Measurements from ENCODE around the gene ARHGDIG.

ARHGDIG gene

GRCh38 chr16:259226-259625 lies 21.2 kb upstream of the ARHGDIG start:
- TF ChIP-seq YY1 (IDR thresholded peaks at IDR 0.05; ENCODE audit: insufficient read depth, insufficient read length) (no peak), SUZ12 (IDR thresholded peaks at IDR 0.05; ENCODE audit: extremely low read depth, insufficient read depth, insufficient read length) (no peak), ZNF274 (IDR thresholded peaks at IDR 0.05; ENCODE audit: low read depth, low read length) (no peak)
- H3K27me3 ChIP-seq (ENCODE audit: insufficient read depth, insufficient read length): no peaks in the 10 kb centered on the region
- H3K36me3 ChIP-seq (ENCODE audit: insufficient read depth, insufficient read length, low read length): peaks cover 76% of the 10 kb centered on the region
- no peaks in the 10 kb centered on the region for H3K9me3 ChIP-seq (ENCODE audit: insufficient read depth, low read length)
- no peak overlapping the region for H3K9ac ChIP-seq (ENCODE audit: insufficient read length, low read depth)
- DNase-seq (ENCODE audit: low read depth, low spot score): no peak
- H3K4me1 ChIP-seq (ENCODE audit: insufficient read depth, insufficient read length): no peaks in the 10 kb centered on the region
- H3K4me3 ChIP-seq (ENCODE audit: insufficient read length, low read depth): no peak overlapping the region

DNA sequence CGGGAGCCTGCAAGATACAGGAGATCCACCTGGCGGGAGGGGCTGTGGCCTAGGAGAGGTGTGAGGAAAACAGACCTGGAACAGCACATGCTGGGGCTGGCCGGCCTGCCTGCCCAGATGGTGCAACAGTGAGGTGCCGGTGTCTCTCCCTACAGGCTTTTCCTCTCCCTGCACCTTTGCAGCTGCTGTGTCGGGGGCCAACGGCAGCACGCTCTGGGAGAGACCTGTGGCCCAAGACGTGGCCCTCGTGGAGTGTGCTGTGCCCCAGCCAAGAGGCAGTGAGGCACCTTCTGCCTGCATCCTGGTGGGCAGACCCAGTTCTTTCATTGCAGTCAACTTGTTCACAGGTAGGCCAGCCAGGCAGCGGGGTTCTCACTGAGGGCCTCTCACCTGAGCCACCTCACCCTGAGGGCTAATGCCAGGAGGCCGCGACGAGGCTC lies 20.6 kb upstream of the ARHGDIG start:
- Histone ChIP-seq H3K4me1 (ENCODE audit: insufficient read depth, insufficient read length) (no peaks in the 10 kb centered on the region), H3K36me3 (ENCODE audit: insufficient read depth, insufficient read length, low read length) (peaks cover 76% of the 10 kb centered on the region), H3K9ac (ENCODE audit: insufficient read length, low read depth) (no peak overlapping the region), H3K27me3 (ENCODE audit: insufficient read depth, insufficient read length) (no peaks in the 10 kb centered on the region), H3K4me3 (ENCODE audit: insufficient read length, low read depth) (no peak overlapping the region), H3K9me3 (ENCODE audit: insufficient read depth, low read length) (no peaks in the 10 kb centered on the region)
- DNase-seq (ENCODE audit: low read depth, low spot score): no peak
- TF ChIP-seq ZNF274 (IDR thresholded peaks at IDR 0.05; ENCODE audit: low read depth, low read length): no peak
- TF ChIP-seq YY1 (IDR thresholded peaks at IDR 0.05; ENCODE audit: insufficient read depth, insufficient read length): no peak
- TF ChIP-seq SUZ12 (IDR thresholded peaks at IDR 0.05; ENCODE audit: extremely low read depth, insufficient read depth, insufficient read length): no peak

GRCh38 chr16:260326-260725 lies 20.1 kb upstream of the ARHGDIG start:
- no peak overlapping the region for H3K9ac ChIP-seq (ENCODE audit: insufficient read length, low read depth)
- TF ChIP-seq YY1 (IDR thresholded peaks at IDR 0.05; ENCODE audit: insufficient read depth, insufficient read length): no peak
- no peak for TF ChIP-seq SUZ12 (IDR thresholded peaks at IDR 0.05; ENCODE audit: extremely low read depth, insufficient read depth, insufficient read length)
- TF ChIP-seq ZNF274 (IDR thresholded peaks at IDR 0.05; ENCODE audit: low read depth, low read length): no peak
- H3K36me3 ChIP-seq (ENCODE audit: insufficient read depth, insufficient read length, low read length): peaks cover 77% of the 10 kb centered on the region
- H3K4me1 ChIP-seq (ENCODE audit: insufficient read depth, insufficient read length): no peaks in the 10 kb centered on the region
- no peak overlapping the region for H3K4me3 ChIP-seq (ENCODE audit: insufficient read length, low read depth)
- no peaks in the 10 kb centered on the region for H3K9me3 ChIP-seq (ENCODE audit: insufficient read depth, low read length)
- H3K27me3 ChIP-seq (ENCODE audit: insufficient read depth, insufficient read length): no peaks in the 10 kb centered on the region
- no peak for DNase-seq (ENCODE audit: low read depth, low spot score)

GRCh38 chr16:261031-261691 lies 19.2 kb upstream of the ARHGDIG start:
- H3K36me3 ChIP-seq (ENCODE audit: insufficient read depth, insufficient read length, low read length): peaks cover 76% of the 10 kb centered on the region
- DNase-seq (ENCODE audit: low read depth, low spot score): no peak
- no peaks in the 10 kb centered on the region for H3K9me3 ChIP-seq (ENCODE audit: insufficient read depth, low read length)
- H3K4me1 ChIP-seq (ENCODE audit: insufficient read depth, insufficient read length): no peaks in the 10 kb centered on the region
- no peak overlapping the region for H3K9ac ChIP-seq (ENCODE audit: insufficient read length, low read depth)
- no peaks in the 10 kb centered on the region for H3K27me3 ChIP-seq (ENCODE audit: insufficient read depth, insufficient read length)
- no peak overlapping the region for H3K4me3 ChIP-seq (ENCODE audit: insufficient read length, low read depth)
- TF ChIP-seq YY1 (IDR thresholded peaks at IDR 0.05; ENCODE audit: insufficient read depth, insufficient read length) (no peak), SUZ12 (IDR thresholded peaks at IDR 0.05; ENCODE audit: extremely low read depth, insufficient read depth, insufficient read length) (no peak), ZNF274 (IDR thresholded peaks at IDR 0.05; ENCODE audit: low read depth, low read length) (no peak)

GRCh38 chr16:262121-262745 lies 18.2 kb upstream of the ARHGDIG start:
- no peak overlapping the region for H3K9ac ChIP-seq (ENCODE audit: insufficient read length, low read depth)
- H3K4me1 ChIP-seq (ENCODE audit: insufficient read depth, insufficient read length): no peaks in the 10 kb centered on the region
- TF ChIP-seq SUZ12 (IDR thresholded peaks at IDR 0.05; ENCODE audit: extremely low read depth, insufficient read depth, insufficient read length) (no peak), YY1 (IDR thresholded peaks at IDR 0.05; ENCODE audit: insufficient read depth, insufficient read length) (no peak), ZNF274 (IDR thresholded peaks at IDR 0.05; ENCODE audit: low read depth, low read length) (no peak)
- H3K9me3 ChIP-seq (ENCODE audit: insufficient read depth, low read length): no peaks in the 10 kb centered on the region
- H3K27me3 ChIP-seq (ENCODE audit: insufficient read depth, insufficient read length): no peaks in the 10 kb centered on the region
- H3K4me3 ChIP-seq (ENCODE audit: insufficient read length, low read depth): no peak overlapping the region
- DNase-seq (ENCODE audit: low read depth, low spot score): no peak
- H3K36me3 ChIP-seq (ENCODE audit: insufficient read depth, insufficient read length, low read length): peaks cover 72% of the 10 kb centered on the region

DNA sequence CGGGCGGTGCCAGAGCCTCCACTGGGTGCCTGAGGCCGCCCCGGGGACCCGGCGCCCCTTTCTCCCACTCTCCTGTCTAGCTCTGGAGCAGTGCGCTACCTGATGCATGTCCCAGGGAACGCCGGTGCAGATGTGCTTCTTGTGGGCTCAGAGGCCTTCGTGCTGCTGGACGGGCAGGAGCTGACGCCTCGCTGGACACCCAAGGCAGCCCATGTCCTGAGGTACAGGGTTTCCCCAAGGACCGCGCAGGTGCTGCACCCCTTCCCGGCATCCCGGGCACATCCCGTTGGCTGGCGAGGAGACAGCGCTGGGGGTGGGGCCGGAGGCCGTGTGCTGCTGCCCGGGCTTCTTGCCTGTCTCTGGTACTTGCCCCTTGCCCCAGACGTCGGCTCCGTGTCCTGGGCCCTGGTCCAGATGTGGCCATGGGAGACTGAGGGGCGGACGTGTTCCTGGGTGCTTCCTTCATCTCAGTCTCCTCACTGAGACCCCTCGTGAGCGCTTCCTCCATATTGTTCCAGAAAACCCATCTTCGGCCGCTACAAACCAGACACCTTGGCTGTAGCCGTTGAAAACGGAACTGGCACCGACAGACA lies 17.1 kb upstream of the ARHGDIG start:
- DNase-seq (ENCODE audit: low read depth, low spot score): no peak
- peaks cover 69% of the 10 kb centered on the region for H3K36me3 ChIP-seq (ENCODE audit: insufficient read depth, insufficient read length, low read length)
- TF ChIP-seq SUZ12 (IDR thresholded peaks at IDR 0.05; ENCODE audit: extremely low read depth, insufficient read depth, insufficient read length) (no peak), ZNF274 (IDR thresholded peaks at IDR 0.05; ENCODE audit: low read depth, low read length) (no peak), YY1 (IDR thresholded peaks at IDR 0.05; ENCODE audit: insufficient read depth, insufficient read length) (no peak)
- no peak overlapping the region for H3K9ac ChIP-seq (ENCODE audit: insufficient read length, low read depth)
- H3K9me3 ChIP-seq (ENCODE audit: insufficient read depth, low read length): no peaks in the 10 kb centered on the region
- no peak overlapping the region for H3K4me3 ChIP-seq (ENCODE audit: insufficient read length, low read depth)
- H3K27me3 ChIP-seq (ENCODE audit: insufficient read depth, insufficient read length): no peaks in the 10 kb centered on the region
- H3K4me1 ChIP-seq (ENCODE audit: insufficient read depth, insufficient read length): no peaks in the 10 kb centered on the region

GRCh38 chr16:263944-264343 lies 16.4 kb upstream of the ARHGDIG start:
- peaks cover 67% of the 10 kb centered on the region for H3K36me3 ChIP-seq (ENCODE audit: insufficient read depth, insufficient read length, low read length)
- TF ChIP-seq ZNF274 (IDR thresholded peaks at IDR 0.05; ENCODE audit: low read depth, low read length) (no peak), YY1 (IDR thresholded peaks at IDR 0.05; ENCODE audit: insufficient read depth, insufficient read length) (no peak), SUZ12 (IDR thresholded peaks at IDR 0.05; ENCODE audit: extremely low read depth, insufficient read depth, insufficient read length) (no peak)
- no peaks in the 10 kb centered on the region for H3K27me3 ChIP-seq (ENCODE audit: insufficient read depth, insufficient read length)
- no peak for DNase-seq (ENCODE audit: low read depth, low spot score)
- no peak overlapping the region for H3K9ac ChIP-seq (ENCODE audit: insufficient read length, low read depth)
- H3K4me1 ChIP-seq (ENCODE audit: insufficient read depth, insufficient read length): no peaks in the 10 kb centered on the region
- H3K4me3 ChIP-seq (ENCODE audit: insufficient read length, low read depth): no peak overlapping the region
- no peaks in the 10 kb centered on the region for H3K9me3 ChIP-seq (ENCODE audit: insufficient read depth, low read length)
